LHCN-M2 (cell line): ENCODE measurements around the gene PPP4R1. TPM values are rescaled to one million over a fixed set of nuclear protein-coding genes. Genes with fewer than 3 reads are reported as not detected.

Experiments
- DNase-seq: peaks from one replicate; pipeline ENCODE4 v3.0.0-alpha.2; 2012; ENCODE audit warnings: low read depth
- total RNA-seq: library from RNA; depleted of rRNA; stranded (reverse); fragments of >200 nt; gene quantifications from 2 replicates; pipeline ENCODE4 v1.2.3, GENCODE V29; 2014; rRNA removed

Gene PPP4R1
- total RNA-seq, 1 experiment from 2014 or later = 109 TPM

GRCh38 chr18:9508446-9509025 is 105.8 kb downstream of the PPP4R1 start:
- no peak for DNase-seq

GRCh38 chr18:9507565-9508088 is 106.7 kb downstream of the PPP4R1 start:
- DNase-seq = no peak

- peak; percentile 28 for DNase-seq
These were observed 108.1 kb downstream of the PPP4R1 start for GRCh38 chr18:9506046-9506792.

Other genes with a start within 250 kb of the PPP4R1 start
- 67.3 and 70.8 TPM in 2 replicates for gene RALBP1, start 139.0 kb downstream of the PPP4R1 start, total RNA-seq
- 26.2 and 31.3 TPM in 2 replicates for gene RAB31, start 93.7 kb upstream of the PPP4R1 start, total RNA-seq